K562 treated with DMSO at 1 percent for 4 hours (cell line): ENCODE measurements around the gene EPG5. TPM values are rescaled to one million over a fixed set of nuclear protein-coding genes. Genes with fewer than 3 reads are reported as not detected.

ENCODE experiments used
- total RNA-seq: library from RNA; unstranded; fragments of 300-600 nt; gene quantifications from 2 replicates; pipeline ENCODE4 v1.2.3, GENCODE V29; 2022; ENCODE audit not compliant: insufficient read depth

The EPG5 gene
- 6.1 and 7.0 TPM in 2 replicates for total RNA-seq

DNA sequence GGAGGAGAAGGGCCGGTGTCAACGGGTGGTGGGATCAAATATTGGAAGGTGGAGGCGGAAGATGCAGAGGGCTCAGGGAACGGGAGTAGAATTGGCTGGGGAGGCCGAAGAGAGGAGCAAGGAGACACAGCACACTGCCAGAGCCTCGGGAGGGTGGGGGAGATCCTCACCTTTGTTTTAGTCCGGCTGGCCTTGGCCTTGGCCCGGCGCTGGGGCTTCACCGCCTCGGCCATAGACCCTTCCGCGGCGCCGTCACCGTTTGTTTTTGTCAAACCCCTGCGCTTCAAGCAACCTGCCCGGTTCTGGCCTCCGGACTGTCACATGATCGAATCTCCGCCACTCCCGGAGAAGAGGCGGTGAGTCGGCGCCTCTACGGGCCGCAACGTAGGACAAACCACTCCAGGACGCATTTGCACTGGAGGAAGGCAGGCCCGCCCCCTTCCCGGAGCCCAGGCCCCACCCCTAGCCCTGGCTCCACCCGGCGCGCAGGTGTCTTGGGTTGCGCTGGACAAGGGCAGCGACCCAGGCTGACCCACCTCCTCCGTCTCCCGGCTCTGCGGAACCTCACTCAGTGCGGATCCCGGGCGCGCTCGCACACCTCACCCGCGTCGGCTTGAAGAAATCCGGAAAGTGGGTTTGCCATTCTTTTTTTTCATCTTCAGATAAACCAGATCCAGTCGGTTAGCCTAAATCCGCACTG, at the start of gene EPG5:
Gene EPG5 (minus strand): TSS at position 323 of the 700 bp plus-strand sequence. CDS start 90 bp downstream, at position 233.

DNA sequence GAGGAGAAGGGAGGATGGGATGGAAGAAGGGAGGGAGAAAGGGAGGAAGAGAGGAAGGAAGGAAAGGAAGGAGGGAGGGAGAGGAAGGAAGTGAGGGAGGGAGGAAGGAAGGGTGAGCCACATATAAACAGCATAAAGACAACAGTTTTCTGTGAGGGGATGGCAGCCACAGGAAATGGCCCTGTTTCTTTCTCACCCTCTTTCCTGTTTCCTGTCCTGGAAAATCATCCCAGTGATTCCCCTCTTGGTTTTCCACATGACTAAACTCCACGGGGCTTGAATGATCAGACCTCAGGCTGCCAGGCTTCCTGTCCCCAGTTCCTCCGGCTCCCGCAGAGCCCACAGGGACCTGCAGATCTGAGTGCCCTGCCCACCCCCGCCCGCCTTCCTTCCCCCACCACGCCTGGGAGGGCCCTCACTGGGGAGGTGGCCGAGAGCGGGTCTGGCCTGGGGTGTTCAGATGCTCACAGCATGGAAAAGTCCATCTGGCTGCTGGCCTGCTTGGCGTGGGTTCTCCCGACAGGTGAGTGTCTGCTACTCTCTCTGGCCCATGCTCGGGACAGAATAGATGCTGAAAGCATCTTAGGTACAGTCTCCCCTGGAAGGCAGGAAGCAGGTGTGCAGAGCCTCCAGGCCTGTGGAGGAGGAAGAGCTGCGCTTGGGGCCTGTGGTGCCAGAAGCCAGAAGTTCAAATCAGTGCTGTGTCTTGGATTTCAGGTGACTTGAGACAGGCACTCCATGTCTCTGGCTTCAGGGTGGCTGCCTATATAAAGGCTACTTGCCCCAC, 141.7 kb downstream of the EPG5 start, which contains the start of gene SIGLEC15:
Gene SIGLEC15 (plus strand): TSS at position 418 of the 787 bp plus-strand sequence. CDS start 54 bp downstream, at position 472.

Other genes starting within 250 kb of the EPG5 start
- gene SLC14A1, start 243.1 kb downstream of the EPG5 start, total RNA-seq, result not detected in 2 replicates
- not detected in 2 replicates for gene SIGLEC15, start 141.7 kb downstream of the EPG5 start, total RNA-seq
- 16.7 and 25.1 TPM in 2 replicates for gene PSTPIP2, start 104.9 kb upstream of the EPG5 start, total RNA-seq
- gene ATP5F1A, start 131.0 kb upstream of the EPG5 start, total RNA-seq, result 307 and 366 TPM in 2 replicates
- 31.5 and 40.4 TPM in 2 replicates for gene HAUS1, start 137.1 kb upstream of the EPG5 start, total RNA-seq